H1 (cell line): Measurements from ENCODE around the gene CCER1. TPM values are rescaled to one million over a fixed set of nuclear protein-coding genes. Genes with fewer than 3 reads are reported as not detected.

Source experiments
- CTCF ChIA-PET: fragments of 300-600 bp; sonication (Branson Sonifier 250); formaldehyde crosslinking; loops from one replicate; lab custom pipeline; 2021; ENCODE audit not compliant: partially characterized antibody; lab: Charles Lee
- POLR2A ChIA-PET: fragments of 300-600 bp; sonication (Branson Sonifier 250); formaldehyde crosslinking; loops from one replicate; lab custom pipeline; 2021; ENCODE audit warnings: inconsistent platforms; ENCODE audit not compliant: partially characterized antibody; lab: Charles Lee
- DNase-seq, 2 experiments: peaks; one replicate each; pipeline versions ENCODE4 v3.0.0 to v3.0.0-alpha.2; 2010 to 2022; ENCODE audit warnings: low spot score in 2 of 2, low read depth in 1 of 2, mixed read lengths in 1 of 2
- FAIRE-seq: peaks from 2 replicates; lab custom pipeline; 2011; peaks lifted over from hg19 to GRCh38; lab: Jason Lieb, UNC
- H2AFZ ChIP-seq: 2 replicates; pipeline ENCODE4 v1.8.1; 2012; ENCODE audit warnings: low read length, inconsistent platforms
- H2AK5ac ChIP-seq: 2 replicates; pipeline ENCODE4 v1.6.1; 2013; ENCODE audit warnings: low read depth, low read length
- H2BK120ac ChIP-seq: replicated peaks from 2 replicates; pipeline ENCODE3; 2013; ENCODE audit warnings: low read depth, low read length, inconsistent platforms
- H2BK12ac ChIP-seq: 2 replicates; pipeline ENCODE4 v1.6.1; 2013; ENCODE audit warnings: low read depth, low read length
- H2BK15ac ChIP-seq: 2 replicates; pipeline ENCODE4 v1.6.1; 2013; ENCODE audit warnings: low read length
- H2BK20ac ChIP-seq: 2 replicates; pipeline ENCODE4 v1.6.1; 2013; ENCODE audit warnings: low read length
- H2BK5ac ChIP-seq: 2 replicates; pipeline ENCODE4 v1.6.1; 2013; ENCODE audit warnings: low read depth, low read length
- H3K14ac ChIP-seq: 2 replicates; pipeline ENCODE4 v1.6.1; 2013; ENCODE audit warnings: inconsistent platforms; ENCODE audit not compliant: insufficient read length
- H3K18ac ChIP-seq: 2 replicates; pipeline ENCODE4 v1.6.1; 2013; ENCODE audit warnings: low read length; ENCODE audit errors: extremely low read depth
- H3K23ac ChIP-seq: 2 replicates; pipeline ENCODE4 v1.6.1; 2013; ENCODE audit warnings: inconsistent platforms; ENCODE audit not compliant: insufficient read length
- H3K23me2 ChIP-seq: 2 replicates; pipeline ENCODE4 v1.6.1; 2013; ENCODE audit warnings: low read depth, low read length
- H3K27ac ChIP-seq: 2 replicates; pipeline ENCODE4 v1.6.1; 2011; ENCODE audit warnings: low read depth, low read length, inconsistent platforms
- H3K27me3 ChIP-seq, 4 experiments: replicated peaks in 1 of 4; 1 replicate in 1 of 4; 2 replicates in 3 of 4; pipeline versions ENCODE4 v1.6.1 to v1.8.1; 2011 to 2013; ENCODE audit warnings: low read length in 3 of 4, mild to moderate bottlenecking in 3 of 4, inconsistent platforms in 2 of 4, mixed read lengths in 2 of 4, moderate library complexity in 1 of 4; ENCODE audit not compliant: control insufficient read depth in 3 of 4, insufficient read depth in 3 of 4; ENCODE audit errors: extremely low read depth in 1 of 4
- H3K36me3 ChIP-seq, 4 experiments: 2 replicates each; pipeline versions ENCODE4 v1.6.1 to v1.8.1; 2011 to 2013; ENCODE audit warnings: mild to moderate bottlenecking in 4 of 4, low read length in 3 of 4, moderate library complexity in 2 of 4, control low read depth in 1 of 4, inconsistent platforms in 1 of 4; ENCODE audit not compliant: insufficient read depth in 4 of 4, control insufficient read depth in 2 of 4
- H3K4ac ChIP-seq: replicated peaks from 2 replicates; pipeline ENCODE3; 2013; ENCODE audit warnings: low read length, low read depth, mixed read lengths, inconsistent platforms; ENCODE audit not compliant: insufficient read length
- H3K4me1 ChIP-seq, 4 experiments: replicated peaks in 1 of 4; 1 replicate in 1 of 4; 2 replicates in 3 of 4; pipeline versions ENCODE4 v1.6.1 to v1.8.1; 2011 to 2013; ENCODE audit warnings: low read length in 3 of 4, inconsistent platforms in 2 of 4, mixed read lengths in 1 of 4; ENCODE audit not compliant: insufficient read depth in 4 of 4, control insufficient read depth in 3 of 4
- H3K4me2 ChIP-seq, 2 experiments: 2 replicates each; pipeline versions ENCODE4 v1.6.1 to v1.8.1; 2011 to 2013; ENCODE audit warnings: low read depth in 2 of 2, low read length in 2 of 2, control low read depth in 1 of 2, inconsistent platforms in 1 of 2, mild to moderate bottlenecking in 1 of 2; ENCODE audit not compliant: insufficient read depth in 1 of 2
- H3K4me3 ChIP-seq, 4 experiments: fragments of 200-600, 300-600 bp in 1 of 4; sonication (generic), shearing (Covaris generic), sonication (Bioruptor Twin) in 1 of 4; 2 replicates each; pipeline versions ENCODE4 v1.5.1 to v1.8.1; 2011 to 2016; ENCODE audit warnings: low read length in 4 of 4, low read depth in 3 of 4, control low read depth in 2 of 4, inconsistent platforms in 2 of 4, mild to moderate bottlenecking in 2 of 4, mixed read lengths in 1 of 4, moderate library complexity in 1 of 4; ENCODE audit not compliant: insufficient read depth in 2 of 4; ENCODE audit errors: extremely low read depth in 1 of 4
- H3K56ac ChIP-seq: replicated peaks from 2 replicates; pipeline ENCODE3; 2013; ENCODE audit warnings: low read depth, mild to moderate bottlenecking, mixed read lengths, low read length, inconsistent platforms; ENCODE audit not compliant: insufficient read length
- H3K79me1 ChIP-seq: 2 replicates; pipeline ENCODE4 v1.6.1; 2013; ENCODE audit warnings: low read depth, low read length, control low read depth
- H3K79me2 ChIP-seq, 2 experiments: 2 replicates each; pipeline versions ENCODE4 v1.6.1 to v1.8.1; 2012 to 2013; ENCODE audit warnings: low read length in 2 of 2, mild to moderate bottlenecking in 2 of 2, inconsistent platforms in 1 of 2; ENCODE audit not compliant: insufficient read depth in 2 of 2, control insufficient read depth in 1 of 2
- H3K9ac ChIP-seq, 4 experiments: replicated peaks in 1 of 4; 1 replicate in 1 of 4; 2 replicates in 3 of 4; pipeline versions ENCODE4 v1.6.1 to v1.8.1; 2011 to 2013; ENCODE audit warnings: low read depth in 3 of 4, low read length in 3 of 4, control low read depth in 2 of 4, mild to moderate bottlenecking in 2 of 4, moderate library complexity in 2 of 4, inconsistent platforms in 1 of 4; ENCODE audit errors: extremely low read depth in 1 of 4
- H3K9me3 ChIP-seq, 2 experiments: 2 replicates each; pipeline versions ENCODE4 v1.6.1 to v1.8.1; 2012 to 2013; ENCODE audit warnings: mild to moderate bottlenecking in 2 of 2, moderate library complexity in 2 of 2, control low read depth in 1 of 2, inconsistent platforms in 1 of 2, low read depth in 1 of 2, low read length in 1 of 2, mixed read lengths in 1 of 2; ENCODE audit not compliant: insufficient read depth in 2 of 2
- H4K20me1 ChIP-seq, 2 experiments: replicated peaks in 1 of 2; 2 replicates each; pipeline versions ENCODE3 to v1.8.1; 2011 to 2013; ENCODE audit warnings: inconsistent platforms in 2 of 2, low read length in 2 of 2, mild to moderate bottlenecking in 1 of 2; ENCODE audit not compliant: insufficient read depth in 2 of 2, control insufficient read depth in 1 of 2
- H4K5ac ChIP-seq: 2 replicates; pipeline ENCODE4 v1.6.1; 2013; ENCODE audit warnings: low read length, low read depth, mixed read lengths, inconsistent platforms; ENCODE audit not compliant: insufficient read length
- H4K8ac ChIP-seq: 2 replicates; pipeline ENCODE4 v1.8.0; 2013; ENCODE audit warnings: mild to moderate bottlenecking, moderate library complexity, low read length, inconsistent platforms; ENCODE audit not compliant: insufficient read depth; ENCODE audit errors: extremely low read depth
- H4K91ac ChIP-seq: replicated peaks from 2 replicates; pipeline ENCODE3; 2013; ENCODE audit warnings: low read length, mixed read lengths, inconsistent platforms; ENCODE audit not compliant: insufficient read length
- CBX5 ChIP-seq: fragments of 300-800, 300-1000 bp; sonication (generic); IDR thresholded peaks from 2 replicates; pipeline ENCODE4 v1.7.1; 2016; ENCODE audit warnings: antibody characterized with exemption, low read length, low read depth
- CHD1 ChIP-seq: IDR thresholded peaks from 2 replicates; pipeline ENCODE4 v1.6.1; 2012; ENCODE audit warnings: low read depth, low read length, improper control_type of control experiment
- CREB1 ChIP-seq: IDR thresholded peaks from 2 replicates; pipeline ENCODE4 v1.6.1; 2012; ENCODE audit warnings: inconsistent platforms
- CTCF ChIP-seq, 3 experiments: IDR thresholded peaks; 1 replicate in 2 of 3; 2 replicates in 1 of 3; pipeline versions ENCODE4 v1.5.1 to v1.6.1; 2011; ENCODE audit warnings: low read length in 3 of 3, mild to moderate bottlenecking in 3 of 3, inconsistent platforms in 2 of 3, low read depth in 1 of 3, moderate library complexity in 1 of 3; ENCODE audit not compliant: insufficient read depth in 1 of 3; ENCODE audit errors: control extremely low read depth in 1 of 3
- HDAC6 ChIP-seq: IDR thresholded peaks from one replicate; pipeline ENCODE4 v1.7.1; 2012; ENCODE audit warnings: low read depth, mild to moderate bottlenecking, inconsistent platforms, low read length, moderate library complexity
- MAFK ChIP-seq: IDR thresholded peaks from 2 replicates; pipeline ENCODE4 v1.6.1; 2012; ENCODE audit warnings: low read depth, mild to moderate bottlenecking, improper control_type of control experiment, low read length
- TBP ChIP-seq: IDR thresholded peaks from 2 replicates; pipeline ENCODE4 v1.6.1; 2011; ENCODE audit warnings: low read depth, low read length, improper control_type of control experiment
- polyA plus RNA-seq, 7 experiments: library from polyadenylated mRNA; depleted of rRNA in 3 of 7; stranded (reverse) in 5 of 7; unstranded in 2 of 7; fragments of >200 nt in 5 of 7; fragments of 200-250 nt in 2 of 7; gene quantifications; 1 replicate in 5 of 7; 2 replicates in 1 of 7; 4 replicates in 1 of 7; pipeline versions ENCODE4 v1.2.1 to v1.2.3, GENCODE V29; 2011 to 2013; ENCODE audit warnings: missing spikeins in 2 of 7, mixed read lengths in 2 of 7
- total RNA-seq: library from RNA; stranded (reverse); fragmentation: NEBNext Ultra II Directional; extraction: Animal tissue kit (Norgen Biotek cat#: 25700); gene quantifications from 2 replicates; pipeline ENCODE4 v1.2.1, GENCODE V29; 2021

CCER1 gene
- total and polyA plus RNA-seq, 2 of the 8 experiments (the other 6 are each of a cell fraction or from before 2014, with no cell fraction given) = not detected

- DNase-seq (no peak), FAIRE-seq (no peak)
- Histone ChIP-seq H4K8ac (no peak overlapping the region), H4K5ac (no peak overlapping the region), H3K9me3 (no peaks in the 10 kb centered on the region), H3K79me2 (no peaks in the 10 kb centered on the region), H2BK5ac (no peak overlapping the region), H3K56ac (no peak overlapping the region), H3K4me1 (no peaks in the 10 kb centered on the region), H2BK15ac (no peak overlapping the region), H3K4ac (no peak overlapping the region), H3K18ac (no peak overlapping the region), H3K9ac (no peak overlapping the region), H3K27me3 (no peaks in the 10 kb centered on the region), H3K79me1 (no peaks in the 10 kb centered on the region), H3K14ac (no peak overlapping the region), H3K23me2 (no peaks in the 10 kb centered on the region), H4K20me1 (no peaks in the 10 kb centered on the region), H3K27ac (no peak overlapping the region), H2BK120ac (no peak overlapping the region), H3K4me2 (no peak overlapping the region), H3K23ac (no peak overlapping the region), H2AK5ac (no peak overlapping the region), H3K4me3 (no peak overlapping the region), H2AFZ (no peak overlapping the region), H4K91ac (no peak overlapping the region), H3K36me3 (no peaks in the 10 kb centered on the region), H2BK12ac (no peak overlapping the region), H2BK20ac (no peak overlapping the region)
- ChIA-PET POLR2A (no interaction called here), CTCF (interaction anchor here (0.5 to 1.3 kb wide), 3 partner anchors 45 to 1179 kb away, joined by 3 read pairs; no protein-coding TSS in a partner anchor)
- TF ChIP-seq TBP = no peak
- no peak for TF ChIP-seq CREB1
- no peak for TF ChIP-seq CBX5
- TF ChIP-seq MAFK = no peak
- no peak for TF ChIP-seq HDAC6
- no peak for TF ChIP-seq CHD1
- no peak for TF ChIP-seq CTCF (IDR thresholded peaks at IDR 0.05; ENCODE audit: control extremely low read depth in 1 of 3, insufficient read depth in 1 of 3, low read depth in 1 of 3, low read length in 3 of 3)
These were observed 46.5 kb downstream of the CCER1 start for GRCh38 chr12:90908465-90908864.
